HG03108 (cell line): ENCODE data around the gene AFAP1.

ENCODE experiments used
- ATAC-seq: cut with Tn5 transposase; IDR thresholded peaks from one replicate; pipeline ENCODE4 v1.9.1; 2021; ENCODE audit warnings: moderate library complexity; ENCODE audit not compliant: unreplicated experiment

The AFAP1 gene

DNA sequence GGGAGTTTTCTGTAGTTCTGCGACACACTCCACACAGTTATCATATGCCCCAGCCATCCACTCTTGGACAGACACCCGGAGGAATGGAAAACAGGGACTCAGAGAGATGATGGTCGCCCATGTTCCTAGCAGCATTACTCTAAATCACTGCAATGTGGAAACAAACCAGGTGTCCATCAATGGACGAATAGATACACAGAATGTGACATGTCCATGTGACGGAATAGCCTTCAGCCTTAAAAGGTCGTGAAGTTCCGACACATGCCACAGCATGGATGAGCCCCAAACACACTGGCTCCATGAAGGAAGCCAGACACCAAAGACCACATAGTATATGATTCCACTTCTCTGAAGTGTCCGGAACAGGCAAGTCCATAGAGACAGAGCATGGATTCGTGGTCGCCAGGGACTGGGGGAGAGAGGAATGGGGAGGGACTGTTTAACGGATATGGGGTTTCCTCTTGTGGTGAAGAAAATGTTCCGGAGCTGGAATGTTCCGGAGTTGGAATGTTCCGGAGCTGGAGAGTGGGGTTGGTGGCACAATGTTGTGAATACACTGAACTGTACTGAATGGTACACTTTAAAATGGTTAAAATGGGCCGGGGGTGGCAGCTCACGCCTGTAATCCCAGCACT is 28.7 kb upstream of the AFAP1 start:
- ATAC-seq, result no peak

- no peak for ATAC-seq
These were observed 28.0 kb upstream of the AFAP1 start for GRCh38 chr4:7967501-7968261.

- ATAC-seq, result no peak
These were observed 27.4 kb upstream of the AFAP1 start for GRCh38 chr4:7967063-7967440.

DNA sequence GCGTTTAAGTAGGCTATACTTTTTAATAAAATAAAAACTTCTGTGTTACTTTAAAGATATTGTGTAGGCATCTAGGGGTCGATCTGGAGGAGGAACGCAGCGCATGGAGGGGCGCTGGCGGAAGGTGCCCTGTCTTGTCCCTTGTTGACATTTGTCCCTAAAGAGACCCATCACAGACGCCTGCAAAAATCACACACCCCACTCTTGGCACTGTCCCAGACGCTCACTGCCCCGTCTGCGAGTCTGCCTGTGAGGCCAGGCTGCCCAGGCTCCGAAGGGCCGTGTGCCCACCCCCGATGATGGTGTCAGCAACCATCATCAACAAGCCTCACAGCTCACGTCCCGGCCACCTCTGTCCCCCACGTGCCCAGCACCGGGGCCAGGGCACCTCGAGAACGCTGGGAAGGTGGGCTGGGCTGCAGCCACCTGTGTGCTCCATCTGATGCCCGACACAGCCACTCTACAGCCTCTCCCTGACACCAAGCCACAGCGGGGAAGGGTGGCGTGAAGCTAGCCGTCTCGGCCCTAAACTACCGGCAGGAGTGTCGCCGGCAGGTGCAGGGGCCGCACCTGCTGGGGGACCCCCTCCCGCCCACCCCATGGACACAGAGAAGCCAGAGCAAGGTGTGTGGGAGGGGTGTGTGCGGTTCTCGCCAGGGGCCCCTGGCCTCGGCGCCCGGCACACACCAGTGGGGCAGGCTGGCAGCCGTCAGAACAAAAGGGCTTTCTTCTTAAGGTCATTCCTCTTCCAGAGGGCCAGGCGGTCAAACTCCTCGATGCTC is 26.8 kb upstream of the AFAP1 start:
- ATAC-seq, result no peak

DNA sequence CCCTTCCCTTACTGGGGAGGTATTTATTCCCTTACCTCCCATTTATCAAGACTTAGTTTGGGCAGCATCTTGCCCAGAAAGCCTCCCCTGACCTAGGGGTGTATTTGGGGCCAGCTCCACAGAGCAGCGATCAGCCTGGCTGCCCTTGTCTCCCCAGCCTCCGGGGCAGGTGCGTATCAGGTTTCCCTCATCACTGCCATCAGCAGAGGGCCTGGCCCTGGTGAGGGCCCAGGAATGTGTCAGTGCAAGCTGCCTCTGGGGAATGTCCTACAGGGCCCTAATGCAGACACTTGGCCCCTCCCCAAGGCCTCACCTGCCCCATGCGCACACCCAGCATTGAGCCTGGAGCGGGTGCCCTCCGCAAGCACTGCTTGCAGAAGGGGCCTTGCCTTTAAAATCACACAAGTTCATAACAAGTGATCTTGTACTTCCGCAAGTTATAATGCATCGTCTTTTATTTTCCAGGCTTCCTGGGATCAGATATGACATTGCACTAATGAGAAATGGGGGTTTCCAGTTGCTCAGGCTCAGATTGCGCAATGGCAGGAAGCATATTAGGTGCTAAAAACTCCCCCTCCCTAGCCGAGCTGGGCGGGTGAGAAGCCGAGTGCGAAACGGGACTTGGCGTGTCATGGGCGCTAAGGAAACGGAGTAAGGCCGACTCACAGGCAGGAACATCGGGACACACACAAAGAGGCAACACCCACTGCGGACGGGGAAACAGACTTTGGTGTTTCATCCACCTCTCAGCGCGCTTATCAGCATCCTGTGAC is 25.4 kb upstream of the AFAP1 start:
- ATAC-seq, result no peak

- no peak for ATAC-seq
These were observed 24.8 kb upstream of the AFAP1 start for GRCh38 chr4:7964459-7964858.

GRCh38 chr4:7963691-7964090 is 24.0 kb upstream of the AFAP1 start:
- no peak for ATAC-seq

DNA sequence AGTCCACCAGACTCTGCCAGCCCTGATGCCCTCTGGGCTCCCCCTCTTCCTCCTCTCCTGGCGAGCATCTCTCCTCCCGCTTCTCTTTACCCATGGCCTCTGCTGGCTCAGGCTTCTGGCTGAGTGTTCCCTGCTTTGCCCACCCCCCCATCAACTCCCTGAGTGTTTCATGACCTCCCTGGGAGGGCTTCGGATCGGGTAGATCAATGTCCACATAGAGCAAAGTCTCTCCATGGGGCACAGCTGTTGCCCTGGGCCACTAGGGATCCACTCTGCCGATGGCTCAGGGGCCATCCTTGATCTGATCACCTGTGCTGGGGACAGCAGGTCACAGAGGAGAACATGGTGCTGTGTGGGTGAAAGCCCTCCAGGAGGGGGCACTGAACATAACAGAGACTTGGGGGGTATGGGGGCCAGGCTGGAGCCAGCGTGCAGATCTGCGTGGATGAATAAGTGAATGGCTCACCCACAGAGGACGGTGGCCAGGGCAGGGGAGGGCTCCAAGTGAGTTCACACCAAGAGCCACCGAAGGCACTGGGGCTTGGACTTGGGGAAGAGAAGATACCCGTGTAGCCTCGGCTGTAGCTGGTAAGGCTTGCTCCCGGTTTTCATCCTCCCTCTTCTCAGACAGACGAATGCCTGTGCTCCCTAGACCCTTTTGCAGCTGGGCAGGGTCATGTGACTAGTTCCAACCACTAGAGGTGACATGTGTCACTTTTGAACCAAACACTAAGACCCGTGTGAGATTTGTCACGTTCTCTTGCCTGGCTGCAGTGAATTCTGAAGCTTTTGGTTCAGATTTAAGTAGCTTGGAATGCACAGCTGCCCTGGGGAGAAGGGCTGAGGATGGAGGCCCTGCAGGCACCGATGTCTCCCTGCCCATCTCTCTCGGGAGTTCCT is 23.2 kb upstream of the AFAP1 start:
- ATAC-seq, result no peak

- peak; percentile 57 for ATAC-seq
These were observed 21.4 kb upstream of the AFAP1 start for GRCh38 chr4:7960790-7961655.

DNA sequence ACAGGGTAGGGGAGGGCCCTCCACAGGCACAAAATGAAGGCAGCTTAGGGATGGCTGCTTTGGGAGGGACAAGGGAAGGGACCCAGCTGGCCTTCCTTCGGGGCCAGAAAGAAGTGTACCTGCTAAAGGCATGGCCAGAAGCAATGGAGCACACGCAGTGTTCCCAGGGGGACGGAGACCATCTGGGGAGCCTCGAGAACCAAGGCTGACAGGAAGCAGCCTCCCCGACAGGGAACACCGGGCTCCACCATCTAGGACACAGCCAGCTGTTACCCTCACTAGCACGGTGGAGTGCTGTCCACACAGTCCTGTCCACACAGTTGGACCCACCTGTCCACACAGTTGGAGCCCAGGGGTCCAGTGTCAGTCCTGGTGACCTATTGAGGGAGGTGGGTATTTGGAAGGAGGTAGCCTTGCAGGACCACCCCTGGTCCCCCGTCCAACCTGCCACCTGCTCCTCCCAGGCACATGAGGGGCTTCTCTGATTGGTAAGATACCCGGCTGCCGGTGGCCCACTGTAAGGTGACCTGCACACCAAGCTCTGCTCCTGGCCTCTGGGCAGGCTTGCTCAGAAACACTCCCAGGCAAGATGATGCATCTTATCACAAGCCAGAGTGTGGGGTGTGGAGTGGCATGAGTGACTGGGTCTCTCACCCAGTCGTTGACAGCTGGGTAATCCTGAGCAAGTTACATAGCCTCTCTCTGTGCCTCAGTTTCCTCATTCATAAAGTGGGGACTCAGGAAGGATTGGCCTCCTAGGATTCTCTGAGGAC is 20.5 kb upstream of the AFAP1 start:
- ATAC-seq, result no peak

DNA sequence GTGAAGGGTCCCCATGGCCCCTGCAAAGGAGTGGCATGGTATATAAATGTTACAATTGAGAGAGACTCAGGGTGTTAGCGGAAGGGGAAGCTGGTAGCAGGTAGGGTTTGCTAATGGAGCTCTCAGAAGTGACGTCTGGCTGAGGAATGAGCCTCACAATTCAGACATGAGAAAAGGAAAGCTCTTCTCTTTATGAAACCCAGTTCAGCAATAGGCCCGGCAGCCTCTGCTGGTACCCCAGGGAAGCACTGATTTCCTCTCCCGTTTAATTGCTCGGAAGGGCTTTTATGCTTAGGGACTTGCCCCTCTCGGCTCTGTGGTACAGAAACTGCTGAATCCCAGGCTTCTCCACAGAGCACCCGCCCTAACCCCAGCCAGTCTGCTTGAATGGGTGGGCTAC is 19.4 kb upstream of the AFAP1 start:
- no peak for ATAC-seq

DNA sequence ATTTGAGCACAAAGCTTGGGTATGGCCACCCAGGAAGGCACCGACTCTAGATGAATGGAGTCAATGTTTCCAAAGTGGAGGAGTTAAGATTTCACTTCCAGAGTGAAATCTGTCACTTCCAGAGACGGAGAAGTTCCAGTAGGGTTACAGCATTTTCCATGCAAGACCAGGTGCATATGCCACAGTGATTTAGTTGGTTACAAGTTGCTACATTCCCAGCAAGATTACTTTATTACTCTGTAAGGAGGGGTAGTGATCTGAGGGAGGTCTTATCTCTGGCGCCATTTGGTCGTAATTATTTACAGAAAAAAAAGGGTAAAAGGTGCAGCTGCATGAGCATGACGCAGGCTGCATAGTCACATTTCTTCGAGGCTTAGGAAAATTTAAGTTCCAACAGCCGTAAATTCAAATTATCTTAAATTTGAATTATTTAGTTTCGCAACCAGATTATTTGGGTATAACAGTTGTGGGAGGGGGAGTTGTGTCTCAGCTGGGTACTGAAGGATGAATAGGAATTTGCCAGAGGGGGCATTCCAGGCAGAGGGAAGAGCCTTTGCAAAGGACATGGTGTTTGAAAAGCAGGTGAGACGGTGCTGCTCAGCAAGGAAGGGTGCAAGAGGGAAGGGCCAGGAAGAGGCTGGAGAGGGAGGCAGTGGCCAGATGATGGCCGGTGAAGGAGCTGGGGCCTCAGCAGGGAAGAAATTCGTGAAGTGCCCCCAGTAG is 17.4 kb upstream of the AFAP1 start:
- no peak for ATAC-seq

DNA sequence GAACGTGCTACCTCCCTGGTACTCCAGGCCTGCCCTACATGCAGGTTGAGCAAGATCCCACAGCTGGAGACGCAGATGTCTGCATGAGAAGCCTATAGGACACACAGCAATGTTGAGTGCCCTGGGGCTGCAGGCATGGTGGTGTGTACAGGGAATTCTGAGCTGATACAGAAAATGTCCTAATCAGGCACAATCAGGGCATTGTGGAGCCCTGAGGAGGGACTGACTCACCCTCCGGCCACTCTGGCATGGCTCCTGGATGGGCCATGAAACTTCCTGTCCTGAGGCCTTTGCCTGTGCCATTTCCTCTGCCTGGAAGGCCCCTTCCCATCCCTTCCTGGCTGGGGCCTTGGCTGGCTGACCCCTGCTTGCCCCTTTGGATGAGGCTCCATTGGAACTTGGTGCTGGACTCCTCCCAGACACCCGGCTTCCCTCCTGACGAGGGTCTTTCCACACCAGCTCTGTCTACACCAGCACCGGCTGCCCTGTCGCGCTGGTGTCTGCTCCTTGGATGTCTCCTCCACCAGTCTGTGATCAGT is 16.7 kb upstream of the AFAP1 start:
- ATAC-seq, result no peak

DNA sequence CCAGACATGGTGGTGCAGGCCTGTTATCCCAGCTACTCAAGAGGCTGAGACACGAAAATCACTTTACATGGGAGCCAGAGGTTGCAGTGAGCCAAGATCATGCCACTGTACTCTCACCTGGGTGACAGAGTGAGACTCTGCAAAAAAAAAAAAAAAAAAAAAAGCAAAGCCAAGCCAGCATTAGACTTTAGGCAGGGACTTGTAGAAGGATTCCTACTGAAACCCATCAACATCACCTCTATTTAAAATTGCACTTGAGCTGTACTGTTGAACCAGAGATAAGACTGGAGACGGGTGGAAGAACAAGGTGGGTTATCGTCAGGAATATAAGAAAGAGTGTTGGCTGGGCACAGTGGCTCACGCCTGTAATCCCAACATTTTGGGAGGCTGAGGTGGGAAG is 15.7 kb upstream of the AFAP1 start:
- ATAC-seq, result no peak

- no peak for ATAC-seq
These were observed 13.0 kb upstream of the AFAP1 start for GRCh38 chr4:7952615-7953014.

DNA sequence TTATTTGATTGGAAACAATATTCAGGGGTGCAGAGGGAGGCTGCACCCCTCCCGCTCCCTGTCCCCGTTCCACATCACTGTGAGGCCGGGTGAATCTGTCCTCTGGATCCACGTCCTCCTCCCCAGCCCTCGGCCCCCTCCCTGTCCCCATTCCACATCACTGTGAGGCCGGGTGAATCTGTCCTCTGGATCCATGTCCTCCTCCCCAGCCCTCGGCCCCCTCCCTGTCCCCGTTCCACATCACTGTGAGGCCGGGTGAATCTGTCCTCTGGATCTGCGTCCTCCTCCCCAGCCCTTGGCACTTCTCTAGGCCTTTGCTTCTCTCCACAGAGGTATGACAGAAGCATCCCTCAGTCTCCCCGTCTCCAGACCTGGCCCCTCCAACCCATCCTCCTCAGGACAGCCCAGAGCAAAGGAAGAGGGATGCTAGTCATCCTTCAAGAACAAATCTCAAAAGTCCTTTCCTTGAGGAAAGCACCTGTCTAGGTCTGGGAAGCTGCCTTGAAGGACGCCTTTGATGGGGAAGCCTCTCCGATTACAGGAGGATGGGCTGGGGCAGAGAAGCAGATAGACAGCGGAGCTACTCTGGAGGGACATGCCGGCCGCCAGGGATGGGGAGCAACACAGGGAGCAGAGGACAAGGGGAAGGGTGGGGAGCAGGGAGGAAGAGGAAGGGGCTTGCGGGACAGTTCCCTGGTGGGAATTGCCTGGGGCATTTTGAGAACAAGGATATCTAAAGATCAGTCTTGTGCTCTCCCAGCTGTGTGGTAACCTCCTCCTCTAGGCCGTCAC is 10.8 kb upstream of the AFAP1 start:
- no peak for ATAC-seq

DNA sequence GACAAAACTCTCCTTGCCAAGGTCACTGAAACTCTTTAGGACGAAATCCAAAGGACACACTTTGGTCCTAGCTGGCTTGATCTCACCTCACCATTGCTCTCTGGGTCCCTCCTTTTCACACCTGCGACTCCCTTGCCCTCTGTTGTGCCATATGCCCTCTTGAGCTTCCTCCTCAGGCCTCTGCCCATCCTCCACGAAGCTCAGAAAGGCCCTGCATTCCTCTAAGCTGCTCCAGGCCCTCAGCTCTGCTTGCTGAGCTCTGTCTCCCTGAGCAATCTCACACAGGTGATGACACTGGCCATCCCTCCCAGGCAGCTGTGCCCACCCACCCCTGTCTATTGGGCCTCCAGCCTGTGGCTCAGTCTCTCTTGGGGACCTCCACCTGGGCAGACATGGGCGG is 10.1 kb upstream of the AFAP1 start:
- no peak for ATAC-seq
